ENCODE data around the gene TRPV4. TPM values are rescaled to one million over a fixed set of nuclear protein-coding genes. Genes with fewer than 3 reads are reported as not detected.

TRPV4 gene
- total RNA-seq, 1 donor from 2014 or later, result 5.3 TPM

GRCh38 chr12:109778684-109779083 lies 54.5 kb downstream of the TRPV4 start:
- DNase-seq (ENCODE audit: low read depth), result no peak

GRCh38 chr12:109777544-109777943 lies 55.7 kb downstream of the TRPV4 start:
- DNase-seq (ENCODE audit: low read depth), result no peak

GRCh38 chr12:109776624-109777023 lies 56.6 kb downstream of the TRPV4 start:
- no peak for DNase-seq (ENCODE audit: low read depth)

- DNase-seq (ENCODE audit: low read depth), result peak; percentile 40
These were observed 57.9 kb downstream of the TRPV4 start for GRCh38 chr12:109775172-109775881.

GRCh38 chr12:109773384-109774011 lies 59.7 kb downstream of the TRPV4 start:
- DNase-seq (ENCODE audit: low read depth), result peak; percentile 33

GRCh38 chr12:109772622-109773321 lies 60.4 kb downstream of the TRPV4 start:
- DNase-seq (ENCODE audit: low read depth), result no peak

- DNase-seq (ENCODE audit: low read depth), result no peak
These were observed 61.2 kb downstream of the TRPV4 start for GRCh38 chr12:109771746-109772621.

GRCh38 chr12:109770861-109771670 lies 62.1 kb downstream of the TRPV4 start:
- DNase-seq (ENCODE audit: low read depth), result no peak

DNA sequence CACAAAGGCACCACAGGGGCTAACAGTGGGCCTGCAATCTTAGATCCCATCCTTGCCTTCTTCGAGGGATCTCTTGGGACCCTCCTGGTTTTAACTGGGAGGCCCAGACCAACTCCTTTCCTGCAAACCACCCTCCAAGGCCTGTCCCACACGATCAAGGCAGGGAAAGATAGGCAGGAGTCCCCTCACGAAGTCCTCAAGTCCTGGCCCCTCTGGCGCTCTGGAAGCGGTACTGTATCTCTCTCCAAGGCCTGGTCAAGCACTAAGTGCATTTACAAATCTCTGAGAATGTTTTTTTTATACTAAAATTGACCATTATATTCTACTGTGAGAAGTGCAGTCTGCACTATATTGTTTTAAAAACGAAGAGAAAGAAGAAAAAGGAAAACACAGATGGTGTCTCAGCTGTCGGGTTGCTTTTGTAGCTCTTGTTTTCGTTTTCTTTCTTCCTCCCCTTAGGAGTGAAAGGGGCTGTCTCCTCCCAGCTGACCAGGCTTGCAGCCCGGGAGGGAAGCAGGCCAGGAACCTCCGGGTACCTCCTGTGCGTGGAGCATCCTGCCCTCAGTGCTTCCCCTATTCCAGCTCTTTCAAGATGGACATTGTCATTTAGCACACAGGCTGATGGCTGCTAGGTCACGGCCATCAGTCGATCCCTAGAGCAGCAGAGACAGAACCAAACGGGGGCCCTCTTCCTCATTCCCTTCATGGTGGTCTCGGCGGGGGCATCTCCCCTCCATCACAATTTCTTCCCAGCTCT lies 62.9 kb downstream of the TRPV4 start:
- DNase-seq (ENCODE audit: low read depth), result no peak

DNA sequence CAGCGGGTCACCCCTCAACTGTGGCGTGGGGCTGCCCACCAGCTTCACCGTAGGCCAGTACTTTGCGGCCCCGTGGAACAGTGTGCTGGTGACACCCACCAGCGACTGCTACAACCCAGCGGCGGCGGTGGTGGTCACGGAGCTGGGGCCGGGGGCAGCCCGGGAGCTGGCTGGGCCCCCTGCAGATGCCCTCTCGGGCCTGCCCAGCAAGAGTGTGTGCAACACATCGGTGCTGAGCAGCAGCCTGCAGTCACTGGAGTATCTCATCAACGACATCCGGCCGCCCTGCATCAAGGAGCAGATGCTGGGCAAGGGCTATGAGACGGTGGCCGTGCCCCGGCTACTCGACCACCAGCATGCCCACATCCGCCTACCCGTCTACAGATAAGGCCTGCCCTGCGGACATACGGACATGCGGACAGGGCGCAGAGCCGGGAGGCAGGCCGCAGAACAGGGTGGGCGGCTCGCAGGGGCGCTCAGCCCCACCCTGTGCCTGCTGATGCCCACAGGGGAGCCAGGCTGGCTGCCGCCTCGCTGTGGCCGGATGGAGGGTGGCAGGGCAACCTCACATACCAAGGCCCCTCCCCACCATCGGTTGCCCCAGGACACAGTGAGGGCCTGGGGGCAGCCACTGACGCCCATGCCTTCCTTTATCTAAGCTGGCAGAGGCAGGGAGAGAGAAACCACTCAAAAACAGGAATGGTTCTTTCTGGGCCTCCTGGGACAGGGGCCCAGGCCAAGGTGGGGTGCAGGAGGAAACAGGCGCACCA lies 64.1 kb downstream of the TRPV4 start:
- no peak for DNase-seq (ENCODE audit: low read depth)

DNA sequence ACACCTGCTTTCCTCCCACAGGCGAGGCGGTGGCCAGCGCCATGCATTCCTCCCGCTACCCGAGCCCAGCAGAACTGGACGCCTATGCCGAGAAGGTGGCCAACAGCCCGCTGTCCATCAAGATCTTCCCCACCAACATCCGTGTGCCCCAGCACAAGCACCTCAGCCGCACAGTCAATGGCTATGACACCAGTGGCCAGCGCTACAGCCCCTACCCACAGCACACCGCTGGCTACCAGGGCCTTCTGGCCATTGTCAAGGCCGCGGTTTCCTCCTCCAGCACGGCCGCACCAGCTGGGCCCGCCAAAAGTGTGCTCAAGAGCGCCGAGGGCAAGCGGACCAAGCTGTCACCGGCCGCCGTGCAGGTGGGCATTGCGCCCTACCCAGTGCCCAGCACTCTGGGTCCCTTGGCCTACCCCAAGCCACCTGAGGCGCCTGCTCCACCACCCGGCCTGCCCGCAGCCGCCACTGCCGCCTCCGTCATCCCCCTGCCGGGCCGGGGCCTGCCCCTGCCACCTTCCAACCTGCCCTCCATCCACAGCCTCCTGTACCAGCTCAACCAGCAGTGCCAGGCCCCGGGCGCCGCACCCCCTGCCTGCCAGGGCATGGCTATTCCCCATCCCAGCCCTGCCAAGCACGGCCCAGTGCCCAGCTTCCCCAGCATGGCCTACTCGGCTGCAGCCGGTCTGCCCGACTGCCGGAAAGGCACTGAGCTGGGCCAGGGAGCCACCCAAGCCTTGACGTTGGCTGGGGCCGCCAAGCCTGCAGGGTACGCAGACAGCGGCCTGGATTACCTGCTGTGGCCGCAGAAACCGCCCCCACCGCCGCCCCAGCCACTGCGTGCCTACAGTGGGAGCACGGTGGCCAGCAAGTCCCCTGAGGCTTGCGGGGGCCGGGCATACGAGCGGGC lies 65.0 kb downstream of the TRPV4 start:
- DNase-seq (ENCODE audit: low read depth), result no peak

- DNase-seq (ENCODE audit: low read depth), result no peak
These were observed 65.7 kb downstream of the TRPV4 start for GRCh38 chr12:109767456-109767855.

DNA sequence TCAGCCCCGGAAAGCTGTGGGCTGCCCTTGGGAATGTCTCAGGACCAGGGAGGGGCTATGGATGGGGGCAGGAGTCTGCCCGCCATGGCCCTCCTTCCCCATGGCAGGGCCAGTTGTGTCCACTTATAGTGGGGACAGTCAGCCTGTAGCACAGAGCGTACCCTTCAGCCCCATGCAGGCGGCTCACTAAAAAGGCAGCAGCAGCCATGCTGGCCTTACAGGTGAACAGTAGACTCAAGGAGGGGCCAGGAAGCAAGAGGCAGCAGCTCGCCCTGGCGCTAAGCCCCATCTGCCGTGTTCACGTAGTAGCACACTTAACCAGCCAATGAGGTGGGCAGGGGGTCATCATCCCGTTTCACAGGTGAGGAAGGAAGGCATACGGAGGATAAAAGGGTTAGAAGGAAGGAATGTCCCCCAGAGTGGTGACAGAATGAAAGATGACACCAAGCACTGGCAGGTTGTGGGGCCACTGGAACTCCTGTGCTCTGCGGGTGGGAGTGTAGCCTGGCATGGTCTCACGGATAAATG lies 66.9 kb downstream of the TRPV4 start:
- DNase-seq (ENCODE audit: low read depth), result no peak

DNA sequence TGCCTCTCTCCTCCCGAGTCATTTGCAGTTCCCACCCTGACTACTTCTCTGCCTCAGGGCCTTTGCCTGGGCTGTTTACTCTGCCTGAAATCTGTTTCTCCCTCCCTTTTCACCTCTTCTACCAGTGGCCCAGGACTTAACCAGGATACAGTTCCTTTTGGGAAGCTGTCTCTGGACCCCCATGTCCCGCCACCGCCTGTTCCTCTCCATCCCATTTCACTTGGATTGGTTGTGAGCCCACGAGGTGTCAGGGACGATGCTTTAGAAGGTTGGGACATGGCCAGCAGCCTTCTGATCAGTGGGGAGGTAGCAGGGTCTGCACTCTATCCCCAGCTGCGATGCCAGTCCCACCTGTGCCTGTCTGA lies 67.8 kb downstream of the TRPV4 start:
- DNase-seq (ENCODE audit: low read depth), result no peak

DNA sequence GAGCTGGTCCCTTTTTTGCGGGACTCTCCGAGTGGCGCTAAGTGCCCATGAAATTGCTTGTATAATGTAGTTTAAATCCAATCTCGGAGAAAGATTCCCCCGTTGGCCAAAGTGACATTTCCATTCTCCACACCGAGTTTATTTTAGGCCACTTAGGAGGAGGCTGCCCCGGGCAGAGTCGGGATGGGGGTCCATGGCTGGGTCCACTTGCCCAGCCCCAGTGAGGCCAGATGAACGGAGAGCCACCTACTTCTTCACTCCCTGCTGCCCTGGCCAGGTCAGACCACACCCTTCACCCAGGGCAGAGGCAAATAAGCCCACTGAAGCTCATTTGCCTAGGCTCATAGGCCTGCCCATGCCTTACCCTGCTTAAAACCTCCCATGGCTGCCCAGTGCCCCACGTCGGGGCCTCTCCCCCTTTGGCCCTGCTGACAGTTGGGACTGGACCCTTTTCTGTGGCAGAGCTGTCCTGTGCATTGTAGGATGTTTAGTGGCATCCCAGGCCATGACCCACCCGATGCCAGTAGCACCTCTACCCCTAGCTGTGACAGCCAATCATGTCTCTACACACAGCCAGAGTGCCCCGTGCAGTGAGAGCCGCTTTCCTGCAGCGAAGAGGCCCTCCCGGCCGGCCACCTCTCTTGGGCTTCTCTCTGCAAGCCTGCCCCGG lies 68.3 kb downstream of the TRPV4 start:
- no peak for DNase-seq (ENCODE audit: low read depth)

- DNase-seq (ENCODE audit: low read depth), result no peak
These were observed 69.1 kb downstream of the TRPV4 start for GRCh38 chr12:109764123-109764522.

GRCh38 chr12:109763201-109763841 lies 69.9 kb downstream of the TRPV4 start:
- DNase-seq (ENCODE audit: low read depth), result peak; percentile 74
